ENCODE data around the gene MGAT2. TPM values are rescaled to one million over a fixed set of nuclear protein-coding genes. Genes with fewer than 3 reads are reported as not detected.

Gene MGAT2
- total RNA-seq, 1 donor: 76.9 TPM

GRCh38 chr14:49582113-49582977 is 38.3 kb upstream of the MGAT2 start:
- H3K4me3 ChIP-seq (ENCODE audit: low read depth, low read length): no peak overlapping the region
- no peak for DNase-seq (ENCODE audit: low read depth)
- no peak for TF ChIP-seq CTCF (IDR thresholded peaks at IDR 0.05; ENCODE audit: insufficient read depth, low read length)

GRCh38 chr14:49583629-49584028 is 37.0 kb upstream of the MGAT2 start:
- H3K4me3 ChIP-seq (ENCODE audit: low read depth, low read length): no peak overlapping the region
- no peak for DNase-seq (ENCODE audit: low read depth)
- TF ChIP-seq CTCF (IDR thresholded peaks at IDR 0.05; ENCODE audit: insufficient read depth, low read length): no peak

GRCh38 chr14:49584058-49584457 is 36.5 kb upstream of the MGAT2 start:
- DNase-seq (ENCODE audit: low read depth): no peak
- H3K4me3 ChIP-seq (ENCODE audit: low read depth, low read length): peak overlapping the region; percentile 89
- TF ChIP-seq CTCF (IDR thresholded peaks at IDR 0.05; ENCODE audit: insufficient read depth, low read length): no peak

GRCh38 chr14:49584981-49585640 is 35.5 kb upstream of the MGAT2 start:
- DNase-seq (ENCODE audit: low read depth): peak; percentile 60
- peak overlapping the region; percentile 89 for H3K4me3 ChIP-seq (ENCODE audit: low read depth, low read length)

GRCh38 chr14:49585803-49586672 is 34.6 kb upstream of the MGAT2 start, which contains the start of gene RPS29:
RPS29 (minus strand) TSS chr14:49586380; CDS start chr14:49586346, 34 bp downstream.
- peak within 1 kb of the TSS; percentile 89 for H3K4me3 ChIP-seq (ENCODE audit: low read depth, low read length)
- no peak for TF ChIP-seq CTCF (IDR thresholded peaks at IDR 0.05; ENCODE audit: insufficient read depth, low read length)
- DNase-seq (ENCODE audit: low read depth): peak; percentile 100

- H3K4me3 ChIP-seq (ENCODE audit: low read depth, low read length): peak overlapping the region; percentile 31
- peak; percentile 91 for DNase-seq (ENCODE audit: low read depth)
- TF ChIP-seq CTCF (IDR thresholded peaks at IDR 0.05; ENCODE audit: insufficient read depth, low read length): peak; percentile 67
Measured at GRCh38 chr14:49586673-49587460, 33.7 kb upstream of the MGAT2 start.
